Osteoblast (primary cell): Measurements from ENCODE around the gene TMEM165. TPM values are rescaled to one million over a fixed set of nuclear protein-coding genes. Genes with fewer than 3 reads are reported as not detected.
A peak's percentile ranks its signal among the peaks of the same experiment; 100 is the strongest.

Source experiments
- DNase-seq: peaks from one replicate; pipeline ENCODE4 v3.0.0; 2011; ENCODE audit warnings: low spot score, mixed read lengths; ENCODE audit not compliant: insufficient read length; ENCODE audit errors: missing footprints
- H2AFZ ChIP-seq: 2 replicates; pipeline ENCODE4 v1.6.0; 2011; ENCODE audit warnings: mild to moderate bottlenecking, low read length
- H3K27ac ChIP-seq: 2 replicates; pipeline ENCODE4 v1.5.1; 2011; ENCODE audit warnings: mild to moderate bottlenecking, low read depth, low read length, moderate library complexity
- H3K27me3 ChIP-seq: 2 replicates; pipeline ENCODE4 v1.6.0; 2012; ENCODE audit warnings: mild to moderate bottlenecking, control low read depth, inconsistent platforms, low read length, moderate library complexity; ENCODE audit not compliant: insufficient read depth
- H3K36me3 ChIP-seq: 2 replicates; pipeline ENCODE4 v1.5.1; 2011; ENCODE audit warnings: mild to moderate bottlenecking, low read length, control low read depth, moderate library complexity; ENCODE audit not compliant: insufficient read depth
- H3K4me1 ChIP-seq: 2 replicates; pipeline ENCODE4 v1.5.1; 2011; ENCODE audit warnings: mild to moderate bottlenecking, low read length, control low read depth, moderate library complexity; ENCODE audit not compliant: insufficient read depth
- H3K4me2 ChIP-seq: 2 replicates; pipeline ENCODE4 v1.6.0; 2011; ENCODE audit warnings: mild to moderate bottlenecking, low read length; ENCODE audit not compliant: insufficient read depth
- H3K4me3 ChIP-seq: fragments of 200-600 bp; sonication (generic); 3 replicates; pipeline ENCODE4 v1.5.1; 2012; ENCODE audit warnings: mild to moderate bottlenecking, low read length, inconsistent platforms; ENCODE audit not compliant: insufficient read depth
- H3K79me2 ChIP-seq: 2 replicates; pipeline ENCODE4 v1.6.0; 2012; ENCODE audit warnings: mild to moderate bottlenecking, low read length, control low read depth, inconsistent platforms; ENCODE audit not compliant: insufficient read depth
- H3K9me3 ChIP-seq: 2 replicates; pipeline ENCODE4 v1.5.1; 2011; ENCODE audit warnings: low read depth, low read length, control low read depth
- H4K20me1 ChIP-seq: 2 replicates; pipeline ENCODE4 v1.6.0; 2012; ENCODE audit warnings: mild to moderate bottlenecking, low read length, control low read depth; ENCODE audit not compliant: insufficient read depth
- total RNA-seq: library from RNA; depleted of rRNA; stranded (reverse); fragments of >200 nt; gene quantifications from 2 replicates; pipeline ENCODE4 v1.2.3, GENCODE V29; 2012
- TF ChIP-seq, protein P1 (sequence below): IDR thresholded peaks from 2 replicates; pipeline ENCODE4 v1.5.1; 2011; ENCODE audit warnings: mild to moderate bottlenecking, low read depth, low read length, moderate library complexity; ENCODE audit errors: extremely low read depth

TMEM165 gene
- total RNA-seq, 1 donor = 151 TPM

- H3K79me2 ChIP-seq = peaks cover 98% of the 10 kb centered on the region
- H3K9me3 ChIP-seq = no peaks in the 10 kb centered on the region
- no peak overlapping the region for H3K27ac ChIP-seq
- no peak overlapping the region for H3K4me3 ChIP-seq
- no peak overlapping the region for H2AFZ ChIP-seq
- TF ChIP-seq, protein P1, sequence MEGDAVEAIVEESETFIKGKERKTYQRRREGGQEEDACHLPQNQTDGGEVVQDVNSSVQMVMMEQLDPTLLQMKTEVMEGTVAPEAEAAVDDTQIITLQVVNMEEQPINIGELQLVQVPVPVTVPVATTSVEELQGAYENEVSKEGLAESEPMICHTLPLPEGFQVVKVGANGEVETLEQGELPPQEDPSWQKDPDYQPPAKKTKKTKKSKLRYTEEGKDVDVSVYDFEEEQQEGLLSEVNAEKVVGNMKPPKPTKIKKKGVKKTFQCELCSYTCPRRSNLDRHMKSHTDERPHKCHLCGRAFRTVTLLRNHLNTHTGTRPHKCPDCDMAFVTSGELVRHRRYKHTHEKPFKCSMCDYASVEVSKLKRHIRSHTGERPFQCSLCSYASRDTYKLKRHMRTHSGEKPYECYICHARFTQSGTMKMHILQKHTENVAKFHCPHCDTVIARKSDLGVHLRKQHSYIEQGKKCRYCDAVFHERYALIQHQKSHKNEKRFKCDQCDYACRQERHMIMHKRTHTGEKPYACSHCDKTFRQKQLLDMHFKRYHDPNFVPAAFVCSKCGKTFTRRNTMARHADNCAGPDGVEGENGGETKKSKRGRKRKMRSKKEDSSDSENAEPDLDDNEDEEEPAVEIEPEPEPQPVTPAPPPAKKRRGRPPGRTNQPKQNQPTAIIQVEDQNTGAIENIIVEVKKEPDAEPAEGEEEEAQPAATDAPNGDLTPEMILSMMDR = no peak
- peaks cover 51% of the 10 kb centered on the region for H3K36me3 ChIP-seq
- peaks cover 35% of the 10 kb centered on the region for H3K4me1 ChIP-seq
- H3K27me3 ChIP-seq = no peaks in the 10 kb centered on the region
- no peak overlapping the region for H3K4me2 ChIP-seq
- no peak for DNase-seq
- H4K20me1 ChIP-seq = peaks cover 73% of the 10 kb centered on the region
Measured at GRCh38 chr4:55407764-55408163, 12.0 kb downstream of the TMEM165 start.

GRCh38 chr4:55409468-55410171, 13.9 kb downstream of the TMEM165 start:
- Histone ChIP-seq H4K20me1 (peaks cover 75% of the 10 kb centered on the region), H3K36me3 (peaks cover 44% of the 10 kb centered on the region), H3K79me2 (peaks cover 97% of the 10 kb centered on the region), H3K4me3 (peak overlapping the region; percentile 34), H3K27me3 (no peaks in the 10 kb centered on the region), H3K4me2 (peak overlapping the region; percentile 72), H3K27ac (peak overlapping the region; percentile 67), H2AFZ (peak overlapping the region; percentile 2), H3K9me3 (no peaks in the 10 kb centered on the region), H3K4me1 (peaks cover 35% of the 10 kb centered on the region)
- DNase-seq = no peak
- TF ChIP-seq, protein P1 = peak; percentile 65

GRCh38 chr4:55410431-55410830, 14.7 kb downstream of the TMEM165 start:
- TF ChIP-seq, protein P1 = no peak
- H2AFZ ChIP-seq = no peak overlapping the region
- H3K4me2 ChIP-seq = peak overlapping the region; percentile 72
- H3K4me1 ChIP-seq = peaks cover 35% of the 10 kb centered on the region
- H3K27ac ChIP-seq = peak overlapping the region; percentile 67
- no peak for DNase-seq
- no peaks in the 10 kb centered on the region for H3K27me3 ChIP-seq
- no peaks in the 10 kb centered on the region for H3K9me3 ChIP-seq
- H3K36me3 ChIP-seq = peaks cover 44% of the 10 kb centered on the region
- peaks cover 97% of the 10 kb centered on the region for H3K79me2 ChIP-seq
- no peak overlapping the region for H3K4me3 ChIP-seq
- H4K20me1 ChIP-seq = peaks cover 75% of the 10 kb centered on the region

- TF ChIP-seq, protein P1 = no peak
- peaks cover 44% of the 10 kb centered on the region for H3K36me3 ChIP-seq
- H3K4me2 ChIP-seq = no peak overlapping the region
- H2AFZ ChIP-seq = no peak overlapping the region
- H3K9me3 ChIP-seq = no peaks in the 10 kb centered on the region
- H3K4me1 ChIP-seq = peaks cover 35% of the 10 kb centered on the region
- no peak overlapping the region for H3K27ac ChIP-seq
- no peaks in the 10 kb centered on the region for H3K27me3 ChIP-seq
- H3K4me3 ChIP-seq = no peak overlapping the region
- no peak for DNase-seq
- H3K79me2 ChIP-seq = peaks cover 97% of the 10 kb centered on the region
- H4K20me1 ChIP-seq = peaks cover 69% of the 10 kb centered on the region
Measured at GRCh38 chr4:55411621-55412020, 15.9 kb downstream of the TMEM165 start.
